HepG2 (cell line): ENCODE results near the gene LAG3. TPM values are rescaled to one million over a fixed set of nuclear protein-coding genes. Genes with fewer than 3 reads are reported as not detected.

Source experiments
- ARNT2 ChIP-seq: sonication (generic); formaldehyde crosslinking; IDR thresholded peaks from 2 replicates; pipeline ENCODE4 v1.8.0; 2022; ENCODE audit warnings: mild to moderate bottlenecking, low read depth, missing genetic modification reagents, moderate library complexity
- EP300 ChIP-seq, 3 experiments: sonication (generic) in 1 of 3; formaldehyde crosslinking in 1 of 3; IDR thresholded peaks; 2 replicates each; pipeline versions ENCODE4 v1.5.1 to v1.6.1; 2011 to 2020; ENCODE audit warnings: low read depth in 2 of 3, low read length in 2 of 3, borderline replicate concordance in 1 of 3, improper control_type of control experiment in 1 of 3, mild to moderate bottlenecking in 1 of 3, missing genetic modification reagents in 1 of 3, moderate library complexity in 1 of 3
- RAD51 ChIP-seq: fragments of 450-650 bp; IDR thresholded peaks from 2 replicates; pipeline ENCODE4 v1.6.1; 2016; ENCODE audit warnings: borderline replicate concordance
- SIX1 ChIP-seq: sonication (generic); formaldehyde crosslinking; IDR thresholded peaks from 2 replicates; pipeline ENCODE4 v1.4.0; 2020; ENCODE audit warnings: missing genetic modification reagents, borderline replicate concordance
- SIX4 ChIP-seq: sonication (generic); formaldehyde crosslinking; IDR thresholded peaks from 2 replicates; pipeline ENCODE4 v1.4.0; 2020; ENCODE audit warnings: missing genetic modification reagents
- SPEN ChIP-seq: sonication (generic); formaldehyde crosslinking; IDR thresholded peaks from 2 replicates; pipeline ENCODE4 v1.5.1; 2020; ENCODE audit warnings: low read depth, mild to moderate bottlenecking, missing genetic modification reagents
- SSRP1 ChIP-seq: IDR thresholded peaks from 2 replicates; pipeline ENCODE4 v1.6.1; 2016; ENCODE audit warnings: control low read depth
- STAT5B ChIP-seq: sonication (generic); formaldehyde crosslinking; IDR thresholded peaks from 2 replicates; pipeline ENCODE4 v1.4.0; 2020; ENCODE audit warnings: missing genetic modification reagents
- ZBTB1 ChIP-seq: sonication (generic); formaldehyde crosslinking; IDR thresholded peaks from 2 replicates; pipeline ENCODE4 v1.4.0; 2020; ENCODE audit warnings: missing genetic modification reagents, borderline replicate concordance
- ZNF17 ChIP-seq: sonication (generic); formaldehyde crosslinking; IDR thresholded peaks from 2 replicates; pipeline ENCODE4 v1.5.0; 2020; ENCODE audit warnings: mild to moderate bottlenecking, missing genetic modification reagents
- ZNF543 ChIP-seq: sonication (generic); formaldehyde crosslinking; IDR thresholded peaks from 2 replicates; pipeline ENCODE4 v1.4.0; 2020; ENCODE audit warnings: mild to moderate bottlenecking, missing genetic modification reagents
- ZNF761 ChIP-seq: sonication (generic); formaldehyde crosslinking; conservative IDR thresholded peaks from 2 replicates; pipeline ENCODE4 v1.4.0; 2020; ENCODE audit warnings: mild to moderate bottlenecking, missing genetic modification reagents
- polyA plus RNA-seq, 8 experiments: library from polyadenylated mRNA; depleted of rRNA in 3 of 8; stranded (reverse) in 7 of 8; unstranded in 1 of 8; fragments of >200 nt; fragmentation: Illumina TruSeq in 4 of 8; extraction: Trizol in 4 of 8; gene quantifications; 2 replicates each; pipeline versions ENCODE4 v1.2.1 to v1.2.3, GENCODE V29; 2011 to 2016; ENCODE audit warnings: low read depth in 4 of 8, missing spikeins in 1 of 8, mixed read lengths in 1 of 8; ENCODE audit not compliant: insufficient read depth in 1 of 8
- total RNA-seq, 5 experiments: library from RNA; depleted of rRNA; stranded (reverse); fragments of >200 nt; fragmentation: Illumina TruSeq; extraction: Trizol; gene quantifications; 2 replicates each; pipeline ENCODE4 v1.2.3, GENCODE V29; 2016; ENCODE audit warnings: low read depth in 1 of 5
- TF ChIP-seq, protein P1 (sequence below): sonication (generic); formaldehyde crosslinking; IDR thresholded peaks from 2 replicates; pipeline ENCODE4 v1.5.1; 2020; ENCODE audit warnings: missing genetic modification reagents, mild to moderate bottlenecking, borderline replicate concordance
- TF ChIP-seq, protein P2 (sequence below): IDR thresholded peaks from 2 replicates; pipeline ENCODE4 v1.4.0; 2020; ENCODE audit warnings: mild to moderate bottlenecking, missing genetic modification reagents
- TF ChIP-seq, protein P3 (sequence below): sonication (generic); formaldehyde crosslinking; IDR thresholded peaks from 2 replicates; pipeline ENCODE4 v1.9.0; 2022; ENCODE audit warnings: missing genetic modification reagents, mild to moderate bottlenecking, borderline replicate concordance
- TF ChIP-seq, protein P4 (sequence below): sonication (generic); formaldehyde crosslinking; IDR thresholded peaks from 2 replicates; pipeline ENCODE4 v1.5.0; 2020; ENCODE audit warnings: mild to moderate bottlenecking, missing genetic modification reagents

The LAG3 gene
- total and polyA plus RNA-seq, 2 of the 13 experiments (the other 11 are each of a cell fraction or from before 2014, with no cell fraction given) = 0.11 to 0.26 TPM

DNA sequence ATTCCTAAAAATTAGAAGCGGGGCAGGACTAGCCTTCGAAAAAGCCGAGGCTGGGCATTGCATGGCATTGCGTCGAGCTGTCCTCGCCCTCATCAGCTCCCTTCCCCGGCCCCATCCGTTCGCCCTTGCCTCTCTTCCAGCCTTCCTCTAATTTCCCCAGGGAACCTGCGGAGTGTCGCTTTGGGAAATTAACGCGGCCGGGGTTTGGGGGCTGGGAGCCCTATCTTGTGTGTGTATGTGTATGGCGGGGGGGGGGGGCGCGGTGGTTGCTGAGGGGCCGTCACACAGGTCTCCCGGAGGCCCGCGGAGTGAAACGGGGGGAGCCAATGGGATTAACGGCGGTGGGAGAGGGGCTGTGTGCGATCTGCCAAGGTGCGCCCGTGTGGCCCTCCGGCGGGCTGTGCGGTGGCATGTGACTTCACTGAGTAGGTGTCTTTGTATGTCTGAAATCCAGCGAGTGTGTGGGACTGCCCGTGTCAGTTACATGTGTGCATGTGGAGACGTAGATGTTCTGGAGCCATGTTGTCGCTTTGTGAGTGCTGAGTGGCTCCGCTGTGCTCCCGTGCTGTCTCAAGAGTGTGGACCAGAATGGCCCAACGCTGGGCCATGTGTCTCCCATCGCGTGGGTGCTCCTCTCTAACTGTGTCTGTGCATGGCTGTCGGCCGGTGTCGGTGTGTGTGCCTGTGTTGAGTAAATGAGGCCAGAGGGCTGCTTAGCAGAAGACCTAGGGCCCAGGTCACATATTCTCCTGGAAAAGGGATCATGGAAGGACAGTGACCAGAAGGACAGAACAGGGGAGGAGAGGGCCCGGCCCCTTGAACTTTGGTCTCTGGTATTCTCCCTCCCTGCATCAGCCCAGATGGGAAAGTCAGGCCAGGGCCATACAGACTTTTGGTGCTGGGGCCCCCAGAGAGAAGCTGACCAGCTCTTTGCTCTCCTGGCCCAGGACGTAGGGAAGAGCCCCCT lies 4.7 kb upstream of the LAG3 start (continued):
- TF ChIP-seq SPEN = peak; percentile 75
- TF ChIP-seq SSRP1 = no peak
- TF ChIP-seq, protein P1, sequence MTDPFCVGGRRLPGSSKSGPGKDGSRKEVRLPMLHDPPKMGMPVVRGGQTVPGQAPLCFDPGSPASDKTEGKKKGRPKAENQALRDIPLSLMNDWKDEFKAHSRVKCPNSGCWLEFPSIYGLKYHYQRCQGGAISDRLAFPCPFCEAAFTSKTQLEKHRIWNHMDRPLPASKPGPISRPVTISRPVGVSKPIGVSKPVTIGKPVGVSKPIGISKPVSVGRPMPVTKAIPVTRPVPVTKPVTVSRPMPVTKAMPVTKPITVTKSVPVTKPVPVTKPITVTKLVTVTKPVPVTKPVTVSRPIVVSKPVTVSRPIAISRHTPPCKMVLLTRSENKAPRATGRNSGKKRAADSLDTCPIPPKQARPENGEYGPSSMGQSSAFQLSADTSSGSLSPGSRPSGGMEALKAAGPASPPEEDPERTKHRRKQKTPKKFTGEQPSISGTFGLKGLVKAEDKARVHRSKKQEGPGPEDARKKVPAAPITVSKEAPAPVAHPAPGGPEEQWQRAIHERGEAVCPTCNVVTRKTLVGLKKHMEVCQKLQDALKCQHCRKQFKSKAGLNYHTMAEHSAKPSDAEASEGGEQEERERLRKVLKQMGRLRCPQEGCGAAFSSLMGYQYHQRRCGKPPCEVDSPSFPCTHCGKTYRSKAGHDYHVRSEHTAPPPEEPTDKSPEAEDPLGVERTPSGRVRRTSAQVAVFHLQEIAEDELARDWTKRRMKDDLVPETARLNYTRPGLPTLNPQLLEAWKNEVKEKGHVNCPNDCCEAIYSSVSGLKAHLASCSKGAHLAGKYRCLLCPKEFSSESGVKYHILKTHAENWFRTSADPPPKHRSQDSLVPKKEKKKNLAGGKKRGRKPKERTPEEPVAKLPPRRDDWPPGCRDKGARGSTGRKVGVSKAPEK = no peak
- TF ChIP-seq, protein P2, sequence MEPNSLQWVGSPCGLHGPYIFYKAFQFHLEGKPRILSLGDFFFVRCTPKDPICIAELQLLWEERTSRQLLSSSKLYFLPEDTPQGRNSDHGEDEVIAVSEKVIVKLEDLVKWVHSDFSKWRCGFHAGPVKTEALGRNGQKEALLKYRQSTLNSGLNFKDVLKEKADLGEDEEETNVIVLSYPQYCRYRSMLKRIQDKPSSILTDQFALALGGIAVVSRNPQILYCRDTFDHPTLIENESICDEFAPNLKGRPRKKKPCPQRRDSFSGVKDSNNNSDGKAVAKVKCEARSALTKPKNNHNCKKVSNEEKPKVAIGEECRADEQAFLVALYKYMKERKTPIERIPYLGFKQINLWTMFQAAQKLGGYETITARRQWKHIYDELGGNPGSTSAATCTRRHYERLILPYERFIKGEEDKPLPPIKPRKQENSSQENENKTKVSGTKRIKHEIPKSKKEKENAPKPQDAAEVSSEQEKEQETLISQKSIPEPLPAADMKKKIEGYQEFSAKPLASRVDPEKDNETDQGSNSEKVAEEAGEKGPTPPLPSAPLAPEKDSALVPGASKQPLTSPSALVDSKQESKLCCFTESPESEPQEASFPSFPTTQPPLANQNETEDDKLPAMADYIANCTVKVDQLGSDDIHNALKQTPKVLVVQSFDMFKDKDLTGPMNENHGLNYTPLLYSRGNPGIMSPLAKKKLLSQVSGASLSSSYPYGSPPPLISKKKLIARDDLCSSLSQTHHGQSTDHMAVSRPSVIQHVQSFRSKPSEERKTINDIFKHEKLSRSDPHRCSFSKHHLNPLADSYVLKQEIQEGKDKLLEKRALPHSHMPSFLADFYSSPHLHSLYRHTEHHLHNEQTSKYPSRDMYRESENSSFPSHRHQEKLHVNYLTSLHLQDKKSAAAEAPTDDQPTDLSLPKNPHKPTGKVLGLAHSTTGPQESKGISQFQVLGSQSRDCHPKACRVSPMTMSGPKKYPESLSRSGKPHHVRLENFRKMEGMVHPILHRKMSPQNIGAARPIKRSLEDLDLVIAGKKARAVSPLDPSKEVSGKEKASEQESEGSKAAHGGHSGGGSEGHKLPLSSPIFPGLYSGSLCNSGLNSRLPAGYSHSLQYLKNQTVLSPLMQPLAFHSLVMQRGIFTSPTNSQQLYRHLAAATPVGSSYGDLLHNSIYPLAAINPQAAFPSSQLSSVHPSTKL (CRISPR knock-in tag) = peak; percentile 59
- TF ChIP-seq RAD51 = no peak
- TF ChIP-seq ZNF17 (CRISPR knock-in tag) = no peak
- TF ChIP-seq, protein P3, sequence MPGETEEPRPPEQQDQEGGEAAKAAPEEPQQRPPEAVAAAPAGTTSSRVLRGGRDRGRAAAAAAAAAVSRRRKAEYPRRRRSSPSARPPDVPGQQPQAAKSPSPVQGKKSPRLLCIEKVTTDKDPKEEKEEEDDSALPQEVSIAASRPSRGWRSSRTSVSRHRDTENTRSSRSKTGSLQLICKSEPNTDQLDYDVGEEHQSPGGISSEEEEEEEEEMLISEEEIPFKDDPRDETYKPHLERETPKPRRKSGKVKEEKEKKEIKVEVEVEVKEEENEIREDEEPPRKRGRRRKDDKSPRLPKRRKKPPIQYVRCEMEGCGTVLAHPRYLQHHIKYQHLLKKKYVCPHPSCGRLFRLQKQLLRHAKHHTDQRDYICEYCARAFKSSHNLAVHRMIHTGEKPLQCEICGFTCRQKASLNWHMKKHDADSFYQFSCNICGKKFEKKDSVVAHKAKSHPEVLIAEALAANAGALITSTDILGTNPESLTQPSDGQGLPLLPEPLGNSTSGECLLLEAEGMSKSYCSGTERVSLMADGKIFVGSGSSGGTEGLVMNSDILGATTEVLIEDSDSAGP = no peak
- TF ChIP-seq SIX4 (CRISPR knock-in tag) = no peak
- no peak for TF ChIP-seq ZNF761 (CRISPR knock-in tag)
- TF ChIP-seq, protein P4, sequence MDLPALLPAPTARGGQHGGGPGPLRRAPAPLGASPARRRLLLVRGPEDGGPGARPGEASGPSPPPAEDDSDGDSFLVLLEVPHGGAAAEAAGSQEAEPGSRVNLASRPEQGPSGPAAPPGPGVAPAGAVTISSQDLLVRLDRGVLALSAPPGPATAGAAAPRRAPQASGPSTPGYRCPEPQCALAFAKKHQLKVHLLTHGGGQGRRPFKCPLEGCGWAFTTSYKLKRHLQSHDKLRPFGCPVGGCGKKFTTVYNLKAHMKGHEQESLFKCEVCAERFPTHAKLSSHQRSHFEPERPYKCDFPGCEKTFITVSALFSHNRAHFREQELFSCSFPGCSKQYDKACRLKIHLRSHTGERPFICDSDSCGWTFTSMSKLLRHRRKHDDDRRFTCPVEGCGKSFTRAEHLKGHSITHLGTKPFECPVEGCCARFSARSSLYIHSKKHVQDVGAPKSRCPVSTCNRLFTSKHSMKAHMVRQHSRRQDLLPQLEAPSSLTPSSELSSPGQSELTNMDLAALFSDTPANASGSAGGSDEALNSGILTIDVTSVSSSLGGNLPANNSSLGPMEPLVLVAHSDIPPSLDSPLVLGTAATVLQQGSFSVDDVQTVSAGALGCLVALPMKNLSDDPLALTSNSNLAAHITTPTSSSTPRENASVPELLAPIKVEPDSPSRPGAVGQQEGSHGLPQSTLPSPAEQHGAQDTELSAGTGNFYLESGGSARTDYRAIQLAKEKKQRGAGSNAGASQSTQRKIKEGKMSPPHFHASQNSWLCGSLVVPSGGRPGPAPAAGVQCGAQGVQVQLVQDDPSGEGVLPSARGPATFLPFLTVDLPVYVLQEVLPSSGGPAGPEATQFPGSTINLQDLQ = no peak
- TF ChIP-seq ARNT2 (CRISPR knock-in tag) = peak; percentile 71; the same call in 1 of the 2 replicates
- TF ChIP-seq SIX1 = no peak
- TF ChIP-seq EP300 (IDR thresholded peaks at IDR 0.05; ENCODE audit: low read depth in 2 of 2, low read length in 2 of 2) = 0 out of 4 replicates have a peak, but pooled peaks of 1 of the 2 experiments have one; percentile 25
- TF ChIP-seq EP300 (CRISPR knock-in tag; IDR thresholded peaks at IDR 0.05; ENCODE audit: borderline replicate concordance) = no peak
- TF ChIP-seq STAT5B (CRISPR knock-in tag) = no peak
- TF ChIP-seq ZNF543 = no peak; the same call in 1 of the 2 replicates
- no peak for TF ChIP-seq ZBTB1 (CRISPR knock-in tag)
- TF ChIP-seq, all 625 proteins: peak for 168
